HG02678 (cell line): ENCODE measurements around the gene IFT43.
A peak's percentile ranks its signal among the peaks of the same experiment; 100 is the strongest.

Experiments
- ATAC-seq: cut with Tn5 transposase; IDR thresholded peaks from one replicate; pipeline ENCODE4 v1.9.1; 2021; ENCODE audit warnings: mild to moderate bottlenecking, moderate library complexity; ENCODE audit not compliant: unreplicated experiment

Gene IFT43

GRCh38 chr14:75985618-75986438 lies at the start of gene IFT43:
IFT43 (plus strand) TSS chr14:75985763; CDS start chr14:75985787, 24 bp downstream.
- peak; percentile 76 for ATAC-seq

- no peak for ATAC-seq
These were observed 46.4 kb upstream of the IFT43 start for GRCh38 chr14:75939200-75939599.

GRCh38 chr14:75941030-75941429 lies 44.5 kb upstream of the IFT43 start:
- no peak for ATAC-seq

GRCh38 chr14:75944607-75945241 lies 40.8 kb upstream of the IFT43 start:
- no peak for ATAC-seq

- no peak for ATAC-seq
These were observed 38.8 kb upstream of the IFT43 start for GRCh38 chr14:75946785-75947184.

GRCh38 chr14:75952489-75952888 lies 33.1 kb upstream of the IFT43 start:
- no peak for ATAC-seq

GRCh38 chr14:75959031-75959430 lies 26.5 kb upstream of the IFT43 start:
- no peak for ATAC-seq

- ATAC-seq = peak; percentile 69
These were observed 25.3 kb upstream of the IFT43 start for GRCh38 chr14:75960231-75960630.

- ATAC-seq = no peak
These were observed 23.9 kb upstream of the IFT43 start for GRCh38 chr14:75961662-75962061.

GRCh38 chr14:75967866-75968265 lies 17.7 kb upstream of the IFT43 start:
- ATAC-seq = no peak

GRCh38 chr14:75968456-75968855 lies 17.1 kb upstream of the IFT43 start:
- no peak for ATAC-seq

GRCh38 chr14:75969126-75969525 lies 16.4 kb upstream of the IFT43 start:
- no peak for ATAC-seq

GRCh38 chr14:75969891-75970290 lies 15.7 kb upstream of the IFT43 start:
- no peak for ATAC-seq

GRCh38 chr14:75970989-75971388 lies 14.6 kb upstream of the IFT43 start:
- ATAC-seq = no peak

GRCh38 chr14:75971509-75971908 lies 14.1 kb upstream of the IFT43 start:
- ATAC-seq = no peak

- no peak for ATAC-seq
These were observed 12.7 kb upstream of the IFT43 start for GRCh38 chr14:75972801-75973421.

GRCh38 chr14:75976826-75977581 lies 8.6 kb upstream of the IFT43 start:
- ATAC-seq = no peak

- ATAC-seq = no peak
These were observed 8.0 kb upstream of the IFT43 start for GRCh38 chr14:75977582-75977943.

- no peak for ATAC-seq
These were observed 7.3 kb upstream of the IFT43 start for GRCh38 chr14:75978249-75978731.

GRCh38 chr14:75979071-75979571 lies 6.4 kb upstream of the IFT43 start:
- ATAC-seq = no peak
